Measurements from ENCODE around the gene TDRKH. TPM values are rescaled to one million over a fixed set of nuclear protein-coding genes. Genes with fewer than 3 reads are reported as not detected.

The TDRKH gene
- total and polyA plus RNA-seq, 2 of the 13 experiments (the other 11 are each of a cell fraction or from before 2014, with no cell fraction given) = 3.9 to 5.4 TPM

DNA sequence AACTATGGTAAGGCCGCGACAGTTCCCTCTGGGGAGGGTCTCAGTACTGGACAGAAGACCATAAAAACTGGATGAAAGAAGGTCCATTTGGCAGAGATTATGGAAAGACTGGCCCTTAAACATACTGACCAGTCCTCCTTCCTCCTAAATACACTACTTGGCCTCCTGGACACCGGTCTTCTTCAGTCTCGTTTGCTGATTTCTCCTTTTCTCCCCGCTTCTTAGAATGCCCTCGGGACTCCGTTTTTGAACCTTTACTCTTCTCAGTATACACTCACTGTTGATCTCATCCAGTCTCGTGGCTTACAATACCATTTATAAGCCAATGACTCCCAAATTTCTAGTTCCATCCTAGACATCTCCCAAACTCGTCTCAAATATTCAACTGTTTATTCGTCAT lies 26.3 kb downstream of the TDRKH start:
- H3K9ac ChIP-seq (ENCODE audit: insufficient read depth, low read depth, low read length) = peak overlapping the region; percentile 75
- H3K27ac ChIP-seq (ENCODE audit: extremely low read length, insufficient read depth, low read length) = peak overlapping the region; percentile 83
- peaks cover 26% of the 10 kb centered on the region for H3K4me1 ChIP-seq (ENCODE audit: insufficient read depth, low read length)
- ChIA-PET POLR2A (interaction anchor here (0.6 to 1.7 kb wide), 6 partner anchors 12 to 224 kb away, joined by 3 to 21 read pairs (median 6); partner anchors contain the start of genes TDRKH and TUFT1), CTCF (ENCODE audit: low intra/inter-chr PET ratio, low total read pairs) (no interaction called here)
- no peaks in the 10 kb centered on the region for H3K9me3 ChIP-seq (ENCODE audit: low read length)
- 2% methylated on average over 10 of the region's 10 CpGs for WGBS (ENCODE audit: low lambda C conversion rate)
- peak overlapping the region; percentile 72 to 95 (median 92) for H3K4me3 ChIP-seq (replicated peaks in 1 of 3; ENCODE audit: insufficient read depth in 1 of 3, low read depth in 2 of 3, low read length in 3 of 3)
- DNase-seq (ENCODE audit: low spot score) (no peak), ATAC-seq (peak; percentile 10), FAIRE-seq (no peak)
- in situ Hi-C loops (cut with HindIII; ENCODE audit: extremely low pct_ligation_motif_present, low pct_unique_long_range_greater_than_20kb) = no loop called here
- H4K20me1 ChIP-seq (ENCODE audit: insufficient read depth, low read length) = no peaks in the 10 kb centered on the region
- peaks cover 5% of the 10 kb centered on the region for H3K79me2 ChIP-seq (ENCODE audit: insufficient read depth, low read length)
- 0 out of 2 replicates have a peak, but pooled peaks have one; percentile 1 for TF ChIP-seq SIN3A (IDR thresholded peaks at IDR 0.05; ENCODE audit: borderline replicate concordance, low read depth, low read length)
- no peak for TF ChIP-seq RBM39 (IDR thresholded peaks at IDR 0.05; ENCODE audit: low read depth, low read length, poor library complexity, severe bottlenecking)
- H2AFZ ChIP-seq (ENCODE audit: low read length) = peak overlapping the region; percentile 79
- no peaks in the 10 kb centered on the region; a peak in 1 of 5 replicates for H3K27me3 ChIP-seq (ENCODE audit: control insufficient read depth in 1 of 2, insufficient read depth in 2 of 2, low read length in 2 of 2)
- BruUV-seq (replicated peaks) = no TSS peak
- intact Hi-C loops (cut with micrococcal nuclease; ENCODE audit: unreplicated experiment) = loop anchor here (10.0 kb wide), 1 partner anchor 71 kb away; the partner anchor contains the start of genes C2CD4D and RORC
- peak overlapping the region; percentile 84 for H3K4me2 ChIP-seq (ENCODE audit: low read depth, low read length)
- H3K36me3 ChIP-seq (replicated peaks in 1 of 2; ENCODE audit: control insufficient read depth in 1 of 2, insufficient read depth in 2 of 2, low read length in 2 of 2) = peaks cover 6 to 23% of the 10 kb centered on the region in 2 experiments

DNA sequence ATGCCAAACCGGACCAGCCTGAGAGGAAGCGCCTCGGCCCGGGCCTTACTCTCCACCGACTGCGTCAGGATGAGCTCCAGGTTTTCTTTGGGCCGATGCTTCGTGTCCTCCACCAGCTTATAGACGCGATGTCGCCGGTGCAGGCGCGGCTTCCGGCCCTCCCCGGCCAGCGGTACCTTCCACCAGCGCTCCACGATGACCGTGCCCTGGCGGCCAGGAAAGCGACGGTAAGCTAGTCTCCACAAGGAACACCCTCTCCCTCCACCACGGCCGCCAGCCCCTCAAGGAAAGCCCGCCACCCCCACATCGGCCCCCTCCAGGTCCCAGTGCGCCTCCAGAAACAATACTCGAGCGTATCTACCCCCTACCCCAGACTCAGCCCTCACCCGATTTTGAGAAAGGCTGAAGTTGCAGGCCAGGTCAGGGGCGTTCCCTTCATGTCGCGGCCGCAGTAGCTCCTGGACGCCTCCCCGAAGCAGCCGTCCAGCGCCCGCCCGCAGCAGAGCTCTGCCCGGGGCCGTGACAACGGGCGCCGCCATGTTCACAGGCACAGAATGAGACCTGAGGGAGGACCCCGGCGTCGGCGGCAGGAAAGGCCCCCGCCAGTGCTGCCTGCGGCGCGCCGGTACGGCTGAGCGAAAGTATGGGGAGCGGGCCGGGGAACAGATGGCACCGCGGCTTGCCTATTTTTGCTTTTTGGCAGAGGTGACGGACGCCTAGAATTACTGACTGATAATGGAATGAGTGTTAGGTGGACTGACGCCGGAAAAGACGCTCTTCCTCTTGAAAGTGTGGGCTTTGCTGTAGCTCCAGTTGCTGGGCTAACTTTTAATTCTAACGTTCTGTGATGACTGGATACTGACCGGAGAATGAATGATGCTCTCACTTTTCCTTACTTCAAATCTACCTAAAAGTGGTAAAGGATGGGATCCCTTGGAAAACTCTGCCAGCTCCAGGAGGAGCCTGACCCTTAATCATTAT lies 27.1 kb downstream of the TDRKH start, which contains the start of gene MRPL9:
Gene MRPL9, minus strand, starts transcription at position 556 of the 981 bp plus-strand sequence. Its CDS starts 17 bp downstream, at position 539.
- in situ Hi-C loops (cut with HindIII; ENCODE audit: extremely low pct_ligation_motif_present, low pct_unique_long_range_greater_than_20kb) = no loop called here
- TF ChIP-seq, protein P1, sequence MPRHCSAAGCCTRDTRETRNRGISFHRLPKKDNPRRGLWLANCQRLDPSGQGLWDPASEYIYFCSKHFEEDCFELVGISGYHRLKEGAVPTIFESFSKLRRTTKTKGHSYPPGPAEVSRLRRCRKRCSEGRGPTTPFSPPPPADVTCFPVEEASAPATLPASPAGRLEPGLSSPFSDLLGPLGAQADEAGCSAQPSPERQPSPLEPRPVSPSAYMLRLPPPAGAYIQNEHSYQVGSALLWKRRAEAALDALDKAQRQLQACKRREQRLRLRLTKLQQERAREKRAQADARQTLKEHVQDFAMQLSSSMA (CRISPR knock-in tag; IDR thresholded peaks at IDR 0.05) = no peak
- TF ChIP-seq ARHGAP35 (CRISPR knock-in tag; IDR thresholded peaks at IDR 0.05; ENCODE audit: borderline replicate concordance) = no peak; the same call in 1 of the 2 replicates
- 0 out of 2 replicates have a peak, but pooled peaks have one; percentile 27 for TF ChIP-seq ZNF652 (CRISPR knock-in tag; IDR thresholded peaks at IDR 0.05; ENCODE audit: borderline replicate concordance, low read depth)
- TF ChIP-seq ZNF446 (CRISPR knock-in tag; IDR thresholded peaks at IDR 0.05) = no peak
- TF ChIP-seq, protein P2, sequence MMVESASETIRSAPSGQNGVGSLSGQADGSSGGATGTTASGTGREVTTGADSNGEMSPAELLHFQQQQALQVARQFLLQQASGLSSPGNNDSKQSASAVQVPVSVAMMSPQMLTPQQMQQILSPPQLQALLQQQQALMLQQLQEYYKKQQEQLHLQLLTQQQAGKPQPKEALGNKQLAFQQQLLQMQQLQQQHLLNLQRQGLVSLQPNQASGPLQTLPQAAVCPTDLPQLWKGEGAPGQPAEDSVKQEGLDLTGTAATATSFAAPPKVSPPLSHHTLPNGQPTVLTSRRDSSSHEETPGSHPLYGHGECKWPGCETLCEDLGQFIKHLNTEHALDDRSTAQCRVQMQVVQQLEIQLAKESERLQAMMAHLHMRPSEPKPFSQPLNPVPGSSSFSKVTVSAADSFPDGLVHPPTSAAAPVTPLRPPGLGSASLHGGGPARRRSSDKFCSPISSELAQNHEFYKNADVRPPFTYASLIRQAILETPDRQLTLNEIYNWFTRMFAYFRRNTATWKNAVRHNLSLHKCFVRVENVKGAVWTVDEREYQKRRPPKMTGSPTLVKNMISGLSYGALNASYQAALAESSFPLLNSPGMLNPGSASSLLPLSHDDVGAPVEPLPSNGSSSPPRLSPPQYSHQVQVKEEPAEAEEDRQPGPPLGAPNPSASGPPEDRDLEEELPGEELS (CRISPR knock-in tag; IDR thresholded peaks at IDR 0.05) = peak; percentile 20; the same call in 1 of the 2 replicates
- peak; percentile 36 for TF ChIP-seq ISL2 (CRISPR knock-in tag; IDR thresholded peaks at IDR 0.05)
- TF ChIP-seq, protein P3, sequence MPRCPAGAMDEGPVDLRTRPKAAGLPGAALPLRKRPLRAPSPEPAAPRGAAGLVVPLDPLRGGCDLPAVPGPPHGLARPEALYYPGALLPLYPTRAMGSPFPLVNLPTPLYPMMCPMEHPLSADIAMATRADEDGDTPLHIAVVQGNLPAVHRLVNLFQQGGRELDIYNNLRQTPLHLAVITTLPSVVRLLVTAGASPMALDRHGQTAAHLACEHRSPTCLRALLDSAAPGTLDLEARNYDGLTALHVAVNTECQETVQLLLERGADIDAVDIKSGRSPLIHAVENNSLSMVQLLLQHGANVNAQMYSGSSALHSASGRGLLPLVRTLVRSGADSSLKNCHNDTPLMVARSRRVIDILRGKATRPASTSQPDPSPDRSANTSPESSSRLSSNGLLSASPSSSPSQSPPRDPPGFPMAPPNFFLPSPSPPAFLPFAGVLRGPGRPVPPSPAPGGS (CRISPR knock-in tag; IDR thresholded peaks at IDR 0.05) = peak; percentile 67; the same call in 1 of the 2 replicates
- 0 out of 2 replicates have a peak, but pooled peaks have one; percentile 42 for TF ChIP-seq NCOA1 (CRISPR knock-in tag; IDR thresholded peaks at IDR 0.05)
- TF ChIP-seq ZNF335 (CRISPR knock-in tag; IDR thresholded peaks at IDR 0.05) = peak; percentile 100

More for the DNA sequence above, 27.1 kb downstream of the TDRKH start, which contains the start of gene MRPL9:
- peaks cover 6 to 28% of the 10 kb centered on the region in 2 experiments for H3K36me3 ChIP-seq (replicated peaks in 1 of 2; ENCODE audit: control insufficient read depth in 1 of 2, insufficient read depth in 2 of 2, low read length in 2 of 2)
- H3K79me2 ChIP-seq (ENCODE audit: insufficient read depth, low read length) = peaks cover 5% of the 10 kb centered on the region
- peaks cover 24% of the 10 kb centered on the region for H3K4me1 ChIP-seq (ENCODE audit: insufficient read depth, low read length)
- H3K4me2 ChIP-seq (ENCODE audit: low read depth, low read length) = peak within 1 kb of the TSS; percentile 84
- peak within 1 kb of the TSS; percentile 83 for H3K27ac ChIP-seq (ENCODE audit: extremely low read length, insufficient read depth, low read length)
- no peaks in the 10 kb centered on the region; a peak in 1 of 5 replicates for H3K27me3 ChIP-seq (ENCODE audit: control insufficient read depth in 1 of 2, insufficient read depth in 2 of 2, low read length in 2 of 2)
- no TSS peak for BruUV-seq (replicated peaks)
- H3K9ac ChIP-seq (ENCODE audit: insufficient read depth, low read depth, low read length) = peak within 1 kb of the TSS; percentile 75
- H3K9me3 ChIP-seq (ENCODE audit: low read length) = no peaks in the 10 kb centered on the region
- ChIA-PET POLR2A (interaction anchor here (0.6 to 1.7 kb wide), 12 partner anchors 13 to 1965 kb away, joined by 3 to 21 read pairs (median 4); partner anchors contain the start of genes C2CD4D, INTS3, RORC and TDRKH), CTCF (ENCODE audit: low intra/inter-chr PET ratio, low total read pairs) (no interaction called here)
- intact Hi-C loops (cut with micrococcal nuclease; ENCODE audit: unreplicated experiment) = loop anchor here (10.0 kb wide), 1 partner anchor 72 kb away; the partner anchor contains the start of genes C2CD4D and RORC
- H2AFZ ChIP-seq (ENCODE audit: low read length) = peak within 1 kb of the TSS; percentile 79
- no peaks in the 10 kb centered on the region for H4K20me1 ChIP-seq (ENCODE audit: insufficient read depth, low read length)
- under 1% methylated on average over 36 of the region's 68 CpGs for WGBS (ENCODE audit: low lambda C conversion rate)
- peak; percentile 60 for DNase-seq (ENCODE audit: low spot score)
- ATAC-seq = peak; percentile 99
- H3K4me3 ChIP-seq (replicated peaks in 1 of 3; ENCODE audit: insufficient read depth in 1 of 3, low read depth in 2 of 3, low read length in 3 of 3) = peak within 1 kb of the TSS; percentile 72 to 95 (median 92)
- FAIRE-seq = no peak
